Dedifferentiated amniotic fluid mesenchymal stem cell (primary cell): ENCODE data around the gene PCGF2.

ENCODE experiments used
- DNase-seq: peaks from one replicate; pipeline ENCODE4 v3.0.0-alpha.2; 2016; ENCODE audit errors: extremely low spot score

PCGF2 gene

GRCh38 chr17:38751144-38751807, 3.1 kb upstream of the PCGF2 start:
- DNase-seq, result no peak

GRCh38 chr17:38750312-38751121, 2.4 kb upstream of the PCGF2 start:
- DNase-seq, result no peak

DNA sequence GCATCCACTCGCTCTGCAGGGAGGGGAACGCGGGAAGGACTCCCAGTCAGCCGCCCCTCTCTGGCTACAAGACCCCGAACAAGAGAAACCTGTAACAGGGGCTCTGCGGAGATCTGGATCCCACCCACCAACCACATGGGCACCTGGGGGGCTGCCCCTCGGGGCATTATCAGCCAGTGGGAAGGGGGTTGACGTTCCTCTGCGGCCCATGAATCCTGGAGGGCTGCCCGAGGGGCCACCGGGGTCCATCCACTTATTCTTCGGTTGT, 1.8 kb upstream of the PCGF2 start:
- no peak for DNase-seq

- no peak for DNase-seq
Measured at GRCh38 chr17:38749223-38750043, 1.3 kb upstream of the PCGF2 start.

DNA sequence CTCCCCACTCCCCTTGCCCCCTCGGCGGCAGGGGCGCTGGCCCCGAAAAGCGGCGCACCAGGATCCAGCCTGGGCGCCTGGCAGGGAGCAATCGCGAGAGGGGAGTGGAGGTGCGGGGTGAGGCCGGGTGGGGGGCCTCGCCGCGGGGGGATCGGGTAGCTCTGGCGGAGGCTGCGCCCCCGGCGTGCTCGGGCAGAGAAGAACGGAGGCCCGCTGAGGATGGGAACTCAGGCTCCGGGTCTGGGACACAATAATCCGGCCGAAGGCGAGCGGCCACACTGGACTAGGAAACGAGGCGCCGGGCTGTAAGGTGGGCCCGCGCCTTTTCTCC, 721 bp upstream of the PCGF2 start:
- no peak for DNase-seq

- no peak for DNase-seq
Measured at GRCh38 chr17:38747463-38748148, 530 bp downstream of the PCGF2 start.

DNA sequence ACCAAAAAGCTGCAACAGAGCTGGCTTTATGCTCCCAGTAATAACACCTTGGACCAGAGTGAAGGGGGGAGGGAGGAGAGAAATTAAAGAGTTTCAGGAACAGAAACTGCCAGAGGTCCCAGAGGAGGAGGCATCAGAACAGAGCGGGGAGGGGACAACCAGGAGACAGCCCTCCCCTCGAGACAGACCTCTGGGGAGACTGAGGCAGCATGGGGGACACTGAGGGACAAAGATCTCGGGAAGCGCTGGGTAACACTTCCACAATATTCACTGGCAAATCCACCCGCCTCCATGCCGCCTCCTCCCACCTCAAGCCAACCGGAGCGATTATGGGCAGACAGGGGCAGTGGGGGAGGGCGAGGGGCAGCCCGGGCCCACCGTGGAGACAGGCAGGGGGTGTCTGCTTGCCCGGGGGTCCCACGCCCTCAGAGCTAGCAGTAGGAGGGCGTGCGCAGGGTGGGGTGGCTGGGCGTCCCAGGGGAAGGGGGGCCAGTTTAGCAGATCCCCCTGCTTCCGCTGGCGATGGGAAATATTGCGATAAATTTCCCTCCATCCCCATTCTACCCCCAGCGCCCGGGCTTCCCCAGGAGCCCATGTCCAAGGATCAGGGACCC, 1.2 kb downstream of the PCGF2 start:
- no peak for DNase-seq

DNA sequence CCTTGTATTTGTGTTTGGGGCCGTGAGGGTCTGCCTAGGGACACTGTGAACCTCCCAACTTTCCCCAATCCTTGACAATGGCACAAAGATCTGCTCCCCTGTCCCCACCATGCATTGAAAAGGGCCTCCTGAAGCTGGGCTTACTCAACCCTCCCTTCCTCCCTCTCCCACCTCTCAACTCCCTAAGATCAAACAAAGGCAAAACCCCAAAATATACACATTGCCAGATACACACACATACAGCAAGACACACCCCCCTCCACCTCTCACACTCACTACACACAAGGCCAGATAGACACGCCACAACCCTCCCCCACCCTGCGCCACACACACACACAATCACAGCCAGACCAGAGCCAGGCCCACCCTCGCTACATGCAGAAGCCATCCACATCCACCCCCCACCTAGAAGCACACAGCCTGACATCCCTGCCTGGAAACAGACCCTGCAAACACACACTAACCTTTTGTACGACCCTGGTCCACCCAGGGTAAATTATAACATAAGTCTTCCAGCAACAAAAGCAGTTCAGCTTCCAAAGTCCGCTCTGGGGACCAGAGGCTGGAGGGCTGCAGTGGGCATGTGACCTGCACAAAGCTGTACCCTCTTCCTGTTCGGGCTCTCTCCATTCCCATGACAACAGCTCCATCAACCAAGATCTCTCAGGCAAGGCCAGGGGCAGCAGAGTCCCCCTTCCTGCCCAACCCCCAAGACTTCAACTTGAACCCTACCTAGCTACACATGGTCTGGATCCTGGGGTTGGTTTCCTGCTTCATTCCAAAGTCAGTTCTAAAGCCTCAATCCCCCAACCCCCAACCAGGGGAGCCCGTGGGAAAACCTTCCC, 1.9 kb downstream of the PCGF2 start:
- DNase-seq, result no peak

- no peak for DNase-seq
Measured at GRCh38 chr17:38745545-38745944, 2.6 kb downstream of the PCGF2 start.

DNA sequence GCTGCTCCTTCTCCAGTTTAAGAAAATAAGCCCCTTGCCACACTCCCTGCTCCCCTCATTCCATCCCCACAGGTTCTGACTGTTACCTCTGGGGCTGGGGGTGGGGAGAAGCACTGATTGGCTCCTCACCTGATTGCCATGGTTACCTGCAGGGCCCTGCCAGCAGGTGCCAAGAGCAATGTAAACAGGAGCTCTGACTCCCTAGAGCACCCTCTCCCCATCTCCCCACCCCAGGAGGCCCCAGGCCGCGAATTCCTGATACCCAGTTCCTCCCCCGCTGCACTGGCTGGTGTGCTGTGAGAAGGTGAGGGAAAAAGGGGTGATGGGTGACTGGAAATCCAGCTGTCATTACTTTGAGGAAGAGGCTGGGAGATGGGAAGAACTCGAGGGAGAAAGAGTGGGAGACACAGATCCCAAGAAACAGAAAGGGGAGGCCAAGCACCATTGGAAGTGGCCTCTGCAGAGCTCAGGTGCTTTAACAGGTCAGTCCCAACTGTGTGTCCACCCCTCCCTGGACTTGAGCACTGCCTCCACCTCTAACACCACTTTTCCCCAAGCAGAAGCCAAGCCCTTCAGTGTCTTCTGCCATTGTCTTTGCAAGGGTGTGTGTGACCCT, 4.5 kb downstream of the PCGF2 start:
- DNase-seq, result no peak

- no peak for DNase-seq
Measured at GRCh38 chr17:38742411-38743308, 5.5 kb downstream of the PCGF2 start.

- DNase-seq, result no peak
Measured at GRCh38 chr17:38741921-38742410, 6.2 kb downstream of the PCGF2 start.

DNA sequence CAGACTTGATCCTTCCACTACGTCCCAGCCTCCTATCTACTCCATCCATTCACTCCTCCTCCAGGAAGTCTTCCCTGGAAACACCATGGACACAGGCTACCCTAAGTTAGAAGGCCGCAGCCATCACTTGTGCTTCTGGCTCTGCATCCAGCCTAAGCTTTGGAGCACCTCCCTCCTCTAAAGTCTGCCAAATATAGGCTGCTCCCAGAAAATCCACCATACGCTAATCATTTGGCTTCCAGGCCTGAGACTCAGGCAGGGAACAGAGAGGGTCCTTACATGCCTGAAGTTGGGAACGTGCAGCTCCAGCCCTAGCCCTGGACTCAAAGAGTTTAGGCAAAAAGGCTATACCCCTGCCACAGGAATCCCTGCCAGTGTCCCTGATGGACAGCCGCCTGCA, 6.7 kb downstream of the PCGF2 start:
- DNase-seq, result no peak

GRCh38 chr17:38740806-38741205, 7.3 kb downstream of the PCGF2 start:
- DNase-seq, result no peak

- no peak for DNase-seq
Measured at GRCh38 chr17:38740044-38740443, 8.1 kb downstream of the PCGF2 start.

- DNase-seq, result no peak
Measured at GRCh38 chr17:38739305-38739704, 8.8 kb downstream of the PCGF2 start.

DNA sequence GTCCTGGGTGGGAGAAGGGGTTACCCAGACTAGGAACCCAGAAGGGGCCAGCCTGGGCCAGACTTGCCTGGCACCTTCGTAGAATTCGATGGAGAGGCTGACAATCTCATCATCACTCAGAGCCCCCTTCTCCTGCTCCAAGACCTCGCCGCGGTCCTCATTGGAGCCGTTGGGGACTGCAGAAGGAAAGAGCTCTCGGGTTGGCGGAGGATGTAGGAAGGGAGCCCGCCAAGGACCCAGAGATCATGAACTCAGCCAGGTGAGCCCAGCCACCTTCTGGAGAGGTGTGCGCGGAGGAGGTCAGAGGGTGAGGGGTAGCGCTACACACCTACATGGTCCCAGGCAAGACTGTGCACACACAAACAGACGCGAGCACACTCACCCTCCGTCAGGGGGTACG, 9.4 kb downstream of the PCGF2 start:
- no peak for DNase-seq

- no peak for DNase-seq
Measured at GRCh38 chr17:38738007-38738662, 10.0 kb downstream of the PCGF2 start.
